SK-N-SH (cell line): ENCODE results near the gene ZFPL1. TPM values are rescaled to one million over a fixed set of nuclear protein-coding genes. Genes with fewer than 3 reads are reported as not detected.
A peak's percentile ranks its signal among the peaks of the same experiment; 100 is the strongest.

Experiments
- CTCF ChIA-PET: fragments of 300-600, 350-600 bp; formaldehyde crosslinking; extraction: SDS; loops from one replicate; lab custom pipeline; 2021; lab: Yijun Ruan, JAX
- POLR2A ChIA-PET: fragments of 350-600 bp; sonication (Branson Sonifier 250); formaldehyde crosslinking; extraction: SDS; loops from one replicate; lab custom pipeline; 2020; ENCODE audit warnings: antibody characterized with exemption, inconsistent platforms; lab: Yijun Ruan, JAX
- DNase-seq: peaks from one replicate; pipeline ENCODE4 v3.0.0; 2012
- H2AFZ ChIP-seq: fragments of 200-600 bp; sonication (generic); 2 replicates; pipeline ENCODE4 v1.8.1; 2016; ENCODE audit warnings: antibody characterized with exemption, mild to moderate bottlenecking, low read depth
- H3F3A ChIP-seq: fragments of 200-600 bp; sonication (generic); replicated peaks from 2 replicates; pipeline ENCODE3; 2016; ENCODE audit warnings: antibody characterized with exemption, mild to moderate bottlenecking; ENCODE audit not compliant: insufficient read depth
- H3K27ac ChIP-seq, 2 experiments: fragments of 200-500 bp in 1 of 2; fragments of 200-600 bp in 1 of 2; sonication (Bioruptor generic) in 1 of 2; sonication (generic), shearing (Covaris generic) in 1 of 2; 2 replicates each; pipeline versions ENCODE4 v1.5.1 to v1.6.1; 2014 to 2016; ENCODE audit warnings: low read depth in 2 of 2, inconsistent platforms in 1 of 2, low read length in 1 of 2, mild to moderate bottlenecking in 1 of 2, mixed read lengths in 1 of 2
- H3K27me3 ChIP-seq: fragments of 200-600 bp; sonication (generic), shearing (Covaris generic); 2 replicates; pipeline ENCODE4 v1.6.1; 2016; ENCODE audit warnings: mixed run types; ENCODE audit not compliant: insufficient read depth
- H3K36me3 ChIP-seq, 2 experiments: fragments of 200-500 bp in 1 of 2; fragments of 200-600 bp in 1 of 2; sonication (Bioruptor generic) in 1 of 2; sonication (generic) in 1 of 2; replicated peaks in 1 of 2; 2 replicates each; pipeline versions ENCODE3 to v1.5.1; 2014 to 2016; ENCODE audit warnings: low read length in 1 of 2, mild to moderate bottlenecking in 1 of 2; ENCODE audit not compliant: insufficient read depth in 2 of 2, control insufficient read depth in 1 of 2
- H3K4me1 ChIP-seq, 2 experiments: fragments of 200-500 bp in 1 of 2; fragments of 200-600 bp in 1 of 2; sonication (Bioruptor generic) in 1 of 2; sonication (generic), shearing (Covaris generic) in 1 of 2; 2 replicates each; pipeline versions ENCODE4 v1.5.1 to v1.6.1; 2014 to 2016; ENCODE audit warnings: low read depth in 1 of 2, low read length in 1 of 2, mixed run types in 1 of 2; ENCODE audit not compliant: insufficient read depth in 2 of 2, control insufficient read depth in 1 of 2
- H3K4me2 ChIP-seq: fragments of 200-600 bp; sonication (generic), shearing (Covaris generic); 2 replicates; pipeline ENCODE4 v1.6.1; 2017; ENCODE audit warnings: mixed run types
- H3K4me3 ChIP-seq, 2 experiments: fragments of 200-500 bp in 1 of 2; fragments of 200-600 bp in 1 of 2; sonication (Bioruptor generic) in 1 of 2; sonication (generic), shearing (Covaris generic) in 1 of 2; 2 replicates each; pipeline versions ENCODE4 v1.5.1 to v1.8.1; 2014 to 2016; ENCODE audit warnings: low read depth in 2 of 2, inconsistent platforms in 1 of 2, low read length in 1 of 2, mild to moderate bottlenecking in 1 of 2, mixed read lengths in 1 of 2, moderate library complexity in 1 of 2
- H3K79me2 ChIP-seq: fragments of 200-600 bp; sonication (generic); 2 replicates; pipeline ENCODE4 v1.8.1; 2017; ENCODE audit warnings: mild to moderate bottlenecking; ENCODE audit not compliant: insufficient read depth
- H3K9ac ChIP-seq: fragments of 200-600 bp; sonication (generic); 2 replicates; pipeline ENCODE4 v1.6.1; 2017; ENCODE audit warnings: mixed run types
- H3K9me2 ChIP-seq: fragments of 200-600 bp; sonication (generic); 2 replicates; pipeline ENCODE4 v1.6.1; 2017; ENCODE audit warnings: mixed run types
- H3K9me3 ChIP-seq: fragments of 200-600 bp; sonication (generic); 2 replicates; pipeline ENCODE4 v1.6.1; 2017; ENCODE audit warnings: mixed run types, mild to moderate bottlenecking, moderate library complexity
- H4K20me1 ChIP-seq: fragments of 200-600 bp; sonication (generic); 2 replicates; pipeline ENCODE4 v1.6.1; 2017; ENCODE audit warnings: mild to moderate bottlenecking, mixed run types; ENCODE audit not compliant: insufficient read depth
- CHD2 ChIP-seq: fragments of 150-350 bp; IDR thresholded peaks from 2 replicates; pipeline ENCODE4 v1.6.1; 2018; ENCODE audit warnings: low read length; ENCODE audit not compliant: partially characterized antibody
- ELF1 ChIP-seq: IDR thresholded peaks from 2 replicates; pipeline ENCODE4 v1.4.0; 2012
- EP300 ChIP-seq, 2 experiments: IDR thresholded peaks; 2 replicates each; pipeline versions ENCODE4 v1.4.0 to v1.6.1; 2012; ENCODE audit warnings: borderline replicate concordance in 1 of 2, low read depth in 1 of 2, low read length in 1 of 2
- FOSL2 ChIP-seq: IDR thresholded peaks from 2 replicates; pipeline ENCODE4 v1.4.0; 2012; ENCODE audit warnings: low read depth, mild to moderate bottlenecking, moderate library complexity, borderline replicate concordance
- FOXM1 ChIP-seq: IDR thresholded peaks from 2 replicates; pipeline ENCODE4 v1.4.0; 2012; ENCODE audit warnings: low read depth, mild to moderate bottlenecking
- GABPA ChIP-seq: IDR thresholded peaks from 2 replicates; pipeline ENCODE4 v1.4.0; 2012; ENCODE audit warnings: low read depth, mild to moderate bottlenecking
- GATA2 ChIP-seq: sonication (generic); formaldehyde crosslinking; IDR thresholded peaks from 2 replicates; pipeline ENCODE4 v1.5.0; 2020; ENCODE audit warnings: mild to moderate bottlenecking, missing genetic modification reagents
- JUND ChIP-seq: IDR thresholded peaks from 2 replicates; pipeline ENCODE4 v1.4.0; 2012
- MEF2A ChIP-seq: IDR thresholded peaks from 2 replicates; pipeline ENCODE4 v1.4.0; 2012; ENCODE audit warnings: low read depth, borderline replicate concordance
- MXI1 ChIP-seq: IDR thresholded peaks from 2 replicates; pipeline ENCODE4 v1.6.1; 2012; ENCODE audit warnings: mild to moderate bottlenecking, low read depth, low read length, improper control_type of control experiment
- NFIC ChIP-seq: IDR thresholded peaks from 2 replicates; pipeline ENCODE4 v1.4.0; 2012; ENCODE audit warnings: borderline replicate concordance
- NRF1 ChIP-seq: IDR thresholded peaks from 2 replicates; pipeline ENCODE4 v1.6.1; 2012; ENCODE audit warnings: low read depth, mild to moderate bottlenecking, low read length
- RAD21 ChIP-seq: IDR thresholded peaks from 2 replicates; pipeline ENCODE4 v1.6.1; 2012; ENCODE audit warnings: mild to moderate bottlenecking, low read length
- RCOR1 ChIP-seq: fragments of 150-350 bp; IDR thresholded peaks from 2 replicates; pipeline ENCODE4 v1.6.1; 2017; ENCODE audit warnings: antibody characterized with exemption, low read length
- RFX5 ChIP-seq: IDR thresholded peaks from 2 replicates; pipeline ENCODE4 v1.6.1; 2012; ENCODE audit warnings: mild to moderate bottlenecking, improper control_type of control experiment, low read length
- RXRA ChIP-seq: IDR thresholded peaks from 2 replicates; pipeline ENCODE4 v1.4.0; 2012; ENCODE audit warnings: low read depth, mild to moderate bottlenecking, borderline replicate concordance
- SIN3A ChIP-seq: IDR thresholded peaks from 2 replicates; pipeline ENCODE4 v1.6.1; 2012; ENCODE audit warnings: low read depth, mild to moderate bottlenecking, low read length, moderate library complexity, borderline replicate concordance
- TCF12 ChIP-seq: IDR thresholded peaks from 2 replicates; pipeline ENCODE4 v1.4.0; 2012
- TEAD4 ChIP-seq: IDR thresholded peaks from 2 replicates; pipeline ENCODE4 v1.4.0; 2012; ENCODE audit warnings: mild to moderate bottlenecking, borderline replicate concordance; ENCODE audit not compliant: insufficient read depth
- USF1 ChIP-seq: IDR thresholded peaks from 2 replicates; pipeline ENCODE4 v1.4.0; 2012; ENCODE audit warnings: low read depth, borderline replicate concordance
- YY1 ChIP-seq: IDR thresholded peaks from 2 replicates; pipeline ENCODE4 v1.4.0; 2012; ENCODE audit warnings: low read depth, mild to moderate bottlenecking
- WGBS: methylation state at CpG from one replicate; pipeline ENCODE4 v1.1.6; 2017; ENCODE audit warnings: low lambda C conversion rate; 5-methylcytosine and 5-hydroxymethylcytosine counted together
- polyA plus RNA-seq, 3 experiments: library from polyadenylated mRNA; depleted of rRNA; stranded (reverse); fragments of >200 nt; gene quantifications; 2 replicates each; pipeline ENCODE4 v1.2.3, GENCODE V29; 2012
- TF ChIP-seq, protein P1 (sequence below): IDR thresholded peaks from 2 replicates; pipeline ENCODE4 v1.4.0; 2012; ENCODE audit warnings: low read depth, borderline replicate concordance

The ZFPL1 gene
- polyA plus RNA-seq, 1 of the 3 experiments (the other 2 are of a cell fraction) = 75.9 TPM

DNA sequence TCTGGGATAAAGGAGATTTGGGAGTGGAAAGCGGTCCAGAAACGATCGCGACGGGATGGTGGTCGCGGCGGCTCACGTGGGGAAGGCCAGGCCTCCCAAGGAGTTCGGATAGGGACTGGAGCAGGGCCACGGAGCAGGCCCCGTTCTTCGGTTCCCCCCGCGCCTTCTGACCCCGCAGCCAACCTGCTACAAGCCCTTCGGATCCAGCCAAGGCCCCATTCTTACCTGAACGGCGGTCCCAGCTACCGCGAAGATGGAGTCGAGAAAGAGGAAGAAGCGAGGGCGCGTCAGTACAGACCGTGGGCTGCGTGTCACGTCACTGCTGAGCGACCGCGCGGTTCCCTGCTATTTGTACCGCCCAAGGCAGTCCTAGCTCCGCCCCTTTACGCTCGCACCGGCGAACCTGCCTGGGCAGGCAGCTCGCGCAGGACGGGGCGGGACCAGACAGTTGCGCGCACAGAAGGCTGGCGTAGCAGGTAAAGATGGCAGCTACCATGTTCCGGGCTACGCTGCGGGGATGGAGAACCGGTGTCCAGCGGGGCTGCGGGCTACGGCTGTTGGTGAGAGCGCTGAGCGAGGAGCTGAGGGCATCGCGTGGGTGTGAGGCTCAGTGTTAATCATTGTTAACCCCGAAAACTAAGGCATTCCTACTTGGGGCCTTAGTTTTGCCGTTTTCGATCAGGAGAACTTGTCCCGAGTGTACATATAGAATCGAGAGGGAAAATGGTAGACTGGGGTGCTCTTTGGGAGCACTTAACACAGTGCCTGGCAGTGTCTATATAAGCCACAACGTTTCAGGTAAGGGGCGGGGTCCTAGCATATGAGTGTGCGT, 38.1 kb downstream of the ZFPL1 start, which contains the start of the genes FAU and MRPL49 (continued):
- TF ChIP-seq FOSL2 (no peak), USF1 (no peak), RFX5 (no peak; the same call in 1 of the 2 replicates), GATA2 (CRISPR knock-in tag) (no peak), RXRA (no peak), JUND (no peak), MXI1 (peak; percentile 94), RAD21 (no peak), YY1 (peak; percentile 90), SIN3A (peak; percentile 94; the same call in 1 of the 2 replicates), CHD2 (peak; percentile 81), FOXM1 (no peak), TCF12 (peak; percentile 22; the same call in 1 of the 2 replicates), TEAD4 (no peak)

GRCh38 chr11:65124480-65125196, 40.6 kb downstream of the ZFPL1 start:
- POLR2A ChIA-PET = interaction anchor here (0.6 to 0.9 kb wide), 2 partner anchors 10 to 359 kb away, joined by 3 read pairs; no protein-coding TSS in a partner anchor
- H2AFZ ChIP-seq = no peak overlapping the region
- no peaks in the 10 kb centered on the region for H3K9me2 ChIP-seq
- WGBS = 89% methylated on average over 5 of the region's 5 CpGs
- H3K27ac ChIP-seq = no peak overlapping the region
- peaks cover 53% of the 10 kb centered on the region for H3K79me2 ChIP-seq
- H4K20me1 ChIP-seq = no peaks in the 10 kb centered on the region
- no peak overlapping the region for H3K9ac ChIP-seq
- no peak overlapping the region for H3K4me2 ChIP-seq
- no peak overlapping the region for H3K4me3 ChIP-seq
- peaks cover 22 to 64% of the 10 kb centered on the region in 2 experiments for H3K36me3 ChIP-seq
- H3K9me3 ChIP-seq = no peaks in the 10 kb centered on the region
- TF ChIP-seq TEAD4 = no peak
- no peak for TF ChIP-seq FOSL2
- TF ChIP-seq NFIC = no peak
- TF ChIP-seq MEF2A = no peak
- TF ChIP-seq NRF1 = no peak
- no peak for TF ChIP-seq MXI1
- TF ChIP-seq GABPA = no peak
- no peak for TF ChIP-seq RCOR1
- TF ChIP-seq USF1 = no peak
- TF ChIP-seq EP300 (IDR thresholded peaks at IDR 0.05; ENCODE audit: borderline replicate concordance in 1 of 2, low read depth in 1 of 2, low read length in 1 of 2) = no peak
- TF ChIP-seq RXRA = no peak
- TF ChIP-seq GATA2 (CRISPR knock-in tag) = no peak
- TF ChIP-seq SIN3A = no peak
- no peak for TF ChIP-seq CHD2
- TF ChIP-seq RFX5 = no peak
- TF ChIP-seq JUND = no peak
- no peak for TF ChIP-seq ELF1
- TF ChIP-seq FOXM1 = no peak
- TF ChIP-seq, protein P1, sequence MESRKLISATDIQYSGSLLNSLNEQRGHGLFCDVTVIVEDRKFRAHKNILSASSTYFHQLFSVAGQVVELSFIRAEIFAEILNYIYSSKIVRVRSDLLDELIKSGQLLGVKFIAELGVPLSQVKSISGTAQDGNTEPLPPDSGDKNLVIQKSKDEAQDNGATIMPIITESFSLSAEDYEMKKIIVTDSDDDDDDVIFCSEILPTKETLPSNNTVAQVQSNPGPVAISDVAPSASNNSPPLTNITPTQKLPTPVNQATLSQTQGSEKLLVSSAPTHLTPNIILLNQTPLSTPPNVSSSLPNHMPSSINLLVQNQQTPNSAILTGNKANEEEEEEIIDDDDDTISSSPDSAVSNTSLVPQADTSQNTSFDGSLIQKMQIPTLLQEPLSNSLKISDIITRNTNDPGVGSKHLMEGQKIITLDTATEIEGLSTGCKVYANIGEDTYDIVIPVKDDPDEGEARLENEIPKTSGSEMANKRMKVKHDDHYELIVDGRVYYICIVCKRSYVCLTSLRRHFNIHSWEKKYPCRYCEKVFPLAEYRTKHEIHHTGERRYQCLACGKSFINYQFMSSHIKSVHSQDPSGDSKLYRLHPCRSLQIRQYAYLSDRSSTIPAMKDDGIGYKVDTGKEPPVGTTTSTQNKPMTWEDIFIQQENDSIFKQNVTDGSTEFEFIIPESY = no peak
- no peak for TF ChIP-seq YY1
- TF ChIP-seq, all 33 proteins: peak for 0
- no peak for DNase-seq
- Histone ChIP-seq H3K27me3 (no peaks in the 10 kb centered on the region), H3K4me1 (peaks cover 8 to 13% of the 10 kb centered on the region in 2 experiments; a peak in 3 of 4 replicates), H3F3A (peaks cover 19% of the 10 kb centered on the region)
- CTCF ChIA-PET = interaction anchor here (2.0 kb wide), 1 partner anchor 12 kb away, joined by 10 read pairs; the partner anchor contains the start of gene TM7SF2
